Osteocyte (in vitro differentiated cells): ENCODE measurements around the gene NAALADL2. TPM values are rescaled to one million over a fixed set of nuclear protein-coding genes. Genes with fewer than 3 reads are reported as not detected.

Source experiments
- DNase-seq: peaks from one replicate; pipeline ENCODE4 v3.0.0; 2021; ENCODE audit warnings: mixed read lengths; ENCODE audit not compliant: unreplicated experiment; ENCODE audit errors: extremely low spot score
- H3K27ac Mint-ChIP-seq: one replicate; pipeline ENCODE4 v1.8.0; 2021; ENCODE audit warnings: mild to moderate bottlenecking, mixed read lengths; ENCODE audit not compliant: unreplicated experiment
- H3K27me3 Mint-ChIP-seq: one replicate; pipeline ENCODE4 v1.8.0; 2021; ENCODE audit warnings: mixed read lengths; ENCODE audit not compliant: unreplicated experiment
- H3K36me3 Mint-ChIP-seq: one replicate; pipeline ENCODE4 v1.8.0; 2021; ENCODE audit warnings: mixed read lengths; ENCODE audit not compliant: unreplicated experiment
- H3K4me1 Mint-ChIP-seq: one replicate; pipeline ENCODE4 v1.8.0; 2021; ENCODE audit warnings: mixed read lengths; ENCODE audit not compliant: unreplicated experiment
- H3K4me3 Mint-ChIP-seq: one replicate; pipeline ENCODE4 v1.8.0; 2021; ENCODE audit warnings: mild to moderate bottlenecking, moderate library complexity, mixed read lengths; ENCODE audit not compliant: unreplicated experiment
- H3K9me3 Mint-ChIP-seq: one replicate; pipeline ENCODE4 v1.8.0; 2021; ENCODE audit warnings: mixed read lengths; ENCODE audit not compliant: unreplicated experiment
- total RNA-seq: library from RNA; stranded (reverse); gene quantifications from 2 replicates; pipeline ENCODE4 v1.2.1, GENCODE V29; 2021
- TF ChIP-seq, protein P1 (sequence below): fragments of 200-600 bp; sonication (generic); IDR thresholded peaks from 2 replicates; pipeline ENCODE4 v1.5.0; 2021; ENCODE audit warnings: antibody characterized with exemption, mild to moderate bottlenecking, moderate library complexity

NAALADL2 gene
- total RNA-seq, 1 donor from 2014 or later: 16.1 TPM

- no peak for DNase-seq
- no peaks in the 10 kb centered on the region for H3K27me3 Mint-ChIP-seq
- peaks cover 3% of the 10 kb centered on the region for H3K9me3 Mint-ChIP-seq
- TF ChIP-seq, protein P1, sequence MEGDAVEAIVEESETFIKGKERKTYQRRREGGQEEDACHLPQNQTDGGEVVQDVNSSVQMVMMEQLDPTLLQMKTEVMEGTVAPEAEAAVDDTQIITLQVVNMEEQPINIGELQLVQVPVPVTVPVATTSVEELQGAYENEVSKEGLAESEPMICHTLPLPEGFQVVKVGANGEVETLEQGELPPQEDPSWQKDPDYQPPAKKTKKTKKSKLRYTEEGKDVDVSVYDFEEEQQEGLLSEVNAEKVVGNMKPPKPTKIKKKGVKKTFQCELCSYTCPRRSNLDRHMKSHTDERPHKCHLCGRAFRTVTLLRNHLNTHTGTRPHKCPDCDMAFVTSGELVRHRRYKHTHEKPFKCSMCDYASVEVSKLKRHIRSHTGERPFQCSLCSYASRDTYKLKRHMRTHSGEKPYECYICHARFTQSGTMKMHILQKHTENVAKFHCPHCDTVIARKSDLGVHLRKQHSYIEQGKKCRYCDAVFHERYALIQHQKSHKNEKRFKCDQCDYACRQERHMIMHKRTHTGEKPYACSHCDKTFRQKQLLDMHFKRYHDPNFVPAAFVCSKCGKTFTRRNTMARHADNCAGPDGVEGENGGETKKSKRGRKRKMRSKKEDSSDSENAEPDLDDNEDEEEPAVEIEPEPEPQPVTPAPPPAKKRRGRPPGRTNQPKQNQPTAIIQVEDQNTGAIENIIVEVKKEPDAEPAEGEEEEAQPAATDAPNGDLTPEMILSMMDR: no peak
- peaks cover 21% of the 10 kb centered on the region for H3K4me1 Mint-ChIP-seq
- no peak overlapping the region for H3K27ac Mint-ChIP-seq
- H3K36me3 Mint-ChIP-seq: no peaks in the 10 kb centered on the region
- H3K4me3 Mint-ChIP-seq: no peak overlapping the region
These were observed 445.3 kb downstream of the NAALADL2 start for GRCh38 chr3:175304404-175304803.

DNA sequence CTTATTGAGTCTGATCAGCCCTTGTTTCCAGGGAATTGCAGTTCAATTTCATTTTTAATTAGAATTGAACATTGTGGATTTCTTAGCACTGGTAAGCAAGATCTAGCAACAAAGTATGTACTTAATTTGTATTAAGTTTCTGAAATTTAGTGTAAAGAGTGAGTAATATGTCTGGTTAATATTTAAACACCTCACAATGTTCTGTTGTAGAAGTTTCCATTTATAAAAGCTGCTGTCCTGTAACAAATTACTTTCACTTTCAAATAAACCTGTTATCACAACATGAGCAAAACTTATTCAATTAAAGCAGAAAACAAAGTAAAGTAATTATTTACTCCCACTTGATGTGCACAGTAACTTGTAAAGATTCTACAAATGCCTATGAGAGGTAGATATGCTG is 448.5 kb downstream of the NAALADL2 start:
- H3K4me3 Mint-ChIP-seq: peak overlapping the region; percentile 12
- H3K27me3 Mint-ChIP-seq: no peaks in the 10 kb centered on the region
- DNase-seq: no peak
- H3K27ac Mint-ChIP-seq: peak overlapping the region; percentile 66
- TF ChIP-seq, protein P1: no peak
- peaks cover 28% of the 10 kb centered on the region for H3K4me1 Mint-ChIP-seq
- no peaks in the 10 kb centered on the region for H3K36me3 Mint-ChIP-seq
- H3K9me3 Mint-ChIP-seq: no peaks in the 10 kb centered on the region

DNA sequence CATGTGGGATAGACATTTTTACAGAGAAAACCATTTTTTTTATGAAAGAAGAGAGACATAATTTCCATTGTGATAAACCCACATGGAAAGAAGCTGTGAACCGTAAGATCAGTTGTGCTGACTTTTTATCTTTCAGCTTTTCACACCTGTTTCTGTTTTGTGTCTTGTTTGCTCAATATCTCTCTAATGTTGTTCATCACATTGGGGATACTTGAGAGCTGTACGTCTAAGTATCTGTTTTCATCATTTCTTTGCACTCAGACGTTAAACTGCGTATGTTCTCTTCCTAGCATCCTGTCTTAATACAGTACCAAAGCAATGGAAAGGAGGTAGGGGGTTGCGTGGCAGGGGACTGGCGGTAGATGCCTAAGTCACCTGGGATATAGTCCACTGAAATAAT is 449.0 kb downstream of the NAALADL2 start:
- TF ChIP-seq, protein P1: no peak
- Mint-ChIP-seq H3K9me3 (no peaks in the 10 kb centered on the region), H3K4me1 (peaks cover 28% of the 10 kb centered on the region), H3K27me3 (no peaks in the 10 kb centered on the region), H3K27ac (peak overlapping the region; percentile 66), H3K4me3 (peak overlapping the region; percentile 12), H3K36me3 (no peaks in the 10 kb centered on the region)
- DNase-seq: no peak

GRCh38 chr3:175310046-175310445 is 450.9 kb downstream of the NAALADL2 start:
- TF ChIP-seq, protein P1: no peak
- Mint-ChIP-seq H3K4me1 (peaks cover 21% of the 10 kb centered on the region), H3K27me3 (no peaks in the 10 kb centered on the region), H3K9me3 (peaks cover 4% of the 10 kb centered on the region), H3K36me3 (no peaks in the 10 kb centered on the region), H3K4me3 (no peak overlapping the region), H3K27ac (no peak overlapping the region)
- no peak for DNase-seq

DNA sequence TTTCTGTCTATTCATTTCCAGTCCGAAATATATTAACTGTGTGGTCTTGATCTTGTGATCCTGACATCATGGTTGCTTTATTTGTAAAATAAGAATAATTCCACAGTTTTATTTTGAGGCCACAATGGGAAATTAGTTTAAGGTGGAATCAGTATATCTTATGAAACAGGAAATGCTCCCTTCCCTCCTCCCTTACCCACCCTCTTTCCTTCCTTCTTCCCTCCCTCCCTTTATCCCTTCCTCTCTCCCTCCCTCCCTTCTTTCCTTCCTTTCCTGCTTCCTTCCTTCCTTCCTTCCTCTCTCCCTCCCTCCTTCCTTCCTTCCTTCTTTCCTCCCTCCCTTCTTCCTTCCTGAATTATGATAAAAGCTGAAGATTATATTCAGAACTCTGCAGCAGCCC is 452.3 kb downstream of the NAALADL2 start:
- Mint-ChIP-seq H3K4me3 (no peak overlapping the region), H3K27ac (no peak overlapping the region), H3K36me3 (no peaks in the 10 kb centered on the region), H3K4me1 (peaks cover 21% of the 10 kb centered on the region), H3K27me3 (no peaks in the 10 kb centered on the region), H3K9me3 (peaks cover 4% of the 10 kb centered on the region)
- TF ChIP-seq, protein P1: no peak
- no peak for DNase-seq
